HCT116 (cell line): ENCODE measurements around the gene NEDD4L.

Experiments
- CTCF ChIP-seq, 3 experiments: fragments of 200-600 bp in 1 of 3; sonication (generic) in 1 of 3; IDR thresholded peaks in 2 of 3; conservative IDR thresholded peaks in 1 of 3; 2 replicates each; pipeline ENCODE4 v1.5.1; 2012 to 2017; ENCODE audit warnings: low read depth in 2 of 3, low read length in 2 of 3, antibody characterized with exemption in 1 of 3, borderline replicate concordance in 1 of 3, control low read depth in 1 of 3, mild to moderate bottlenecking in 1 of 3, mixed read lengths in 1 of 3, mixed run types in 1 of 3, moderate library complexity in 1 of 3; ENCODE audit not compliant: insufficient read depth in 1 of 3
- EZH2 ChIP-seq: fragments of 200-600 bp; sonication (generic); IDR thresholded peaks from 2 replicates; pipeline ENCODE4 v1.6.1; 2017; ENCODE audit warnings: antibody characterized with exemption, mixed run types
- POLR2A ChIP-seq: IDR thresholded peaks from 2 replicates; pipeline ENCODE4 v1.7.0; 2011; ENCODE audit warnings: borderline replicate concordance; ENCODE audit not compliant: insufficient read depth, insufficient read length; ENCODE audit errors: extremely low read depth
- RAD21 ChIP-seq: IDR thresholded peaks from 2 replicates; pipeline ENCODE4 v1.6.1; 2012; ENCODE audit warnings: low read depth, mild to moderate bottlenecking
- SIN3A ChIP-seq: IDR thresholded peaks from 2 replicates; pipeline ENCODE4 v1.6.1; 2012; ENCODE audit warnings: low read depth

DNA sequence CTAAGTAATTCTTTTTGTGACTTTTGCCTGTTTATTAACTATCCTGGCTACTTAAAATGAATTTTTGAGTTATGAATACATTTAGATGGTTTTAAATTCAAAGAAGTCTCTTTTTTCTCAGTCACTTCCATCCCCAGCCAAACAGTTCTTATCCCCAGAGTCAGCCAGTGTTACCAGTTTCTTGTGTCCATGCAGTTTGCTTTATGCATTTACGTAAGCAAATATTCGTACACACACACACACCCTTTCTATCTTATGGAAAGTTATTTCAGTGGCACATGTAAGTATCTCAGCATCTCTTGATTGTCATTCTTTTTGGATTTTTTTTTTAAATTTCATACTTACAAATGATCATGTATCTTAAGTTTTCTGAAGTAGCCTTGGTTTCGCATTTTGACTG lies 113.2 kb downstream of the NEDD4L start:
- TF ChIP-seq CTCF (IDR thresholded peaks at IDR 0.05 in 2 of 3, conservative IDR thresholded peaks at IDR 0.05 in 1 of 3; ENCODE audit: borderline replicate concordance in 1 of 3, insufficient read depth in 1 of 3, low read depth in 2 of 3, low read length in 2 of 3) (no peak), RAD21 (no peak), POLR2A (no peak), EZH2 (no peak), SIN3A (no peak)
